Left ventricle myocardium inferior (tissue), 1 donor: ENCODE measurements around the gene CCL19. TPM values are rescaled to one million over a fixed set of nuclear protein-coding genes. Genes with fewer than 3 reads are reported as not detected.

Experiments
- DNase-seq: peaks from one replicate; pipeline ENCODE4 v3.0.0-alpha.2; 2020
- H3K27ac ChIP-seq: fragments of 200-600 bp; replicated peaks from 2 replicates; pipeline ENCODE4 v1.8.0; 2021
- H3K27me3 ChIP-seq: fragments of 200-600 bp; 2 replicates; pipeline ENCODE4 v1.8.0; 2021; ENCODE audit warnings: low read depth
- H3K36me3 ChIP-seq: fragments of 200-600 bp; 2 replicates; pipeline ENCODE4 v1.8.0; 2021
- H3K4me1 ChIP-seq: fragments of 200-600 bp; 2 replicates; pipeline ENCODE4 v1.8.0; 2021
- H3K4me3 ChIP-seq: fragments of 200-600 bp; 2 replicates; pipeline ENCODE4 v1.8.0; 2021; ENCODE audit warnings: mild to moderate bottlenecking, moderate library complexity
- H3K9me3 ChIP-seq: fragments of 200-600 bp; replicated peaks from 2 replicates; pipeline ENCODE4 v1.8.0; 2021
- CTCF ChIP-seq: fragments of 200-600 bp; IDR thresholded peaks from 2 replicates; pipeline ENCODE4 v1.8.0; 2021; ENCODE audit warnings: antibody characterized with exemption, mild to moderate bottlenecking, borderline replicate concordance
- intact Hi-C: fragments of 100-400 bp; cut with micrococcal nuclease; formaldehyde crosslinking; loops from one replicate; pipeline ENCODE4 v1.11.0; 2022
- total RNA-seq: library from RNA; stranded (reverse); fragmentation: NEBNext Ultra II Directional; extraction: Animal tissue kit (Norgen Biotek cat#: 25700); gene quantifications from one replicate; pipeline ENCODE4 v1.2.1, GENCODE V29; 2021
- donor health status: DM: no; HTN: yes; CAD: no; lungs with severe emphysema.

The CCL19 gene
- total RNA-seq, 1 donor from 2014 or later, result 0.69 TPM

DNA sequence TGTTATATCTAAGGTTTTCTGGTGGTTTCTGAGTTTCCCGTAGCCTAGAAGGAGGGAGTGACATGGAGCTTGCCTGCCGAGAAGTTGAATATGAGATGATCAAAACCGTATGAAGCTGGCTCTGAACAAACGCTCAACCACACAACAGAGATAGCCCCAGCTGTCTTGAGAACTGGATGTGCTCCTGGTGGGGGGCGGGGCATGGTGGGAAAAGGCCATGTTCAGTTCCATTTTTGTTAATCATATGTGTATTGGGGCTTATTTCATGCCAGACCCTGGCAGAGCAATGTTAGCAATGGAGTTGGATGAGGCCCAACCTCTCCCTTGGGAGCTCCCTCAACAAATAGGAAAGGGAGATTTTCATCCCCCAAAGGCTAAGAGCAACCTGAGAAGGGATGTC is 4.8 kb downstream of the CCL19 start:
- no peak overlapping the region for H3K4me3 ChIP-seq
- H3K27ac ChIP-seq, result no peak overlapping the region
- peak; percentile 42 for DNase-seq
- no peaks in the 10 kb centered on the region for H3K27me3 ChIP-seq
- intact Hi-C loops, result no loop called here
- H3K9me3 ChIP-seq, result no peaks in the 10 kb centered on the region
- TF ChIP-seq CTCF, result no peak
- H3K4me1 ChIP-seq, result no peaks in the 10 kb centered on the region
- peaks cover 4% of the 10 kb centered on the region for H3K36me3 ChIP-seq

GRCh38 chr9:34685591-34685990 is 5.5 kb downstream of the CCL19 start:
- TF ChIP-seq CTCF, result no peak
- no peaks in the 10 kb centered on the region for H3K9me3 ChIP-seq
- peaks cover 9% of the 10 kb centered on the region for H3K36me3 ChIP-seq
- intact Hi-C loops, result no loop called here
- no peak overlapping the region for H3K27ac ChIP-seq
- H3K4me3 ChIP-seq, result no peak overlapping the region
- H3K27me3 ChIP-seq, result no peaks in the 10 kb centered on the region
- no peaks in the 10 kb centered on the region for H3K4me1 ChIP-seq
- DNase-seq, result no peak

DNA sequence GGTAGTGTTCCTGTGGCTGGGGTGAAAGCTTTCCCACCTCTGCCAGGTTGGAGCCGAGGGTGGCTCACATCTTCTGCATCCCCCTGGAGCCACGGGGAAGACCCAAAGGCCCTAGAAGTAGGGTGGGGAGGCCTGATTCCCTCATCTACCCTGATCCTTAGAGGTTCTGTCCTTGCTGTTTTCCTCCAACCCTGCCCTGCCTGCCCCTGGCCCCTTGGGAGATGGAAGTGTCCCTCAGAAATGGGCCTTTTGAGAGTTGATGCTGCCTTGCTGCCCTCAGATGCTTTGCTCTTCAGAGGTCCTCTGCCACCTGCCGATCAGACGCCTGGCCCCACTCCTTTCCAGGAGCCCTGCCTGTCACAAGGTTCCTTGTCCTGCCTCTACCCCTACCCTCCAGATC is 6.3 kb downstream of the CCL19 start:
- no peak overlapping the region for H3K4me3 ChIP-seq
- H3K36me3 ChIP-seq, result peaks cover 9% of the 10 kb centered on the region
- no peak for TF ChIP-seq CTCF
- no peak for DNase-seq
- no peaks in the 10 kb centered on the region for H3K9me3 ChIP-seq
- H3K27me3 ChIP-seq, result no peaks in the 10 kb centered on the region
- intact Hi-C loops, result no loop called here
- H3K4me1 ChIP-seq, result no peaks in the 10 kb centered on the region
- H3K27ac ChIP-seq, result no peak overlapping the region

- intact Hi-C loops, result no loop called here
- H3K27ac ChIP-seq, result no peak overlapping the region
- H3K36me3 ChIP-seq, result peaks cover 9% of the 10 kb centered on the region
- H3K4me1 ChIP-seq, result no peaks in the 10 kb centered on the region
- H3K4me3 ChIP-seq, result no peak overlapping the region
- H3K9me3 ChIP-seq, result no peaks in the 10 kb centered on the region
- no peak for DNase-seq
- TF ChIP-seq CTCF, result no peak
- no peaks in the 10 kb centered on the region for H3K27me3 ChIP-seq
These were observed 6.9 kb downstream of the CCL19 start for GRCh38 chr9:34684145-34684544.

DNA sequence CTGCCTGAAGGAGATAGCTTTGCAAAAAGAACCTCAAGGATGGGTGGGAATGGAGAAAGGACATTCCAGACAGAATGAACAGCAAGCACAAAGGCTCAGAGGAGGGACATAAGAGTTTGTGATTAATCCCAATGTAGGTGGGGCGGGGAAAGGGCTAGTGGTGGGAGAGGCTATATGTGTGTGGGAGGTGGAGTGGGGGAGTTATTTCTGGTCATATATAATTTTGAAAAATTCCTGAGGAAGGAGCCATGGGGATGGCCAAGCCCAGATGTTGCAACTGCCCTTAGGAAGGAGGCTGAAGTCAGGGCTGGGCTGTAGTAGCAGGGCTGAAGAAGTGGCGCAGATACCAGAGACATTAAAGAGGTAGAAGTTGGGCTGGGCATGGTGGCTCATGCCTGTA is 15.2 kb downstream of the CCL19 start:
- DNase-seq, result no peak
- Histone ChIP-seq H3K27me3 (no peaks in the 10 kb centered on the region), H3K4me3 (no peak overlapping the region), H3K27ac (no peak overlapping the region), H3K9me3 (no peaks in the 10 kb centered on the region), H3K36me3 (peaks cover 2% of the 10 kb centered on the region), H3K4me1 (no peaks in the 10 kb centered on the region)
- intact Hi-C loops, result no loop called here
- TF ChIP-seq CTCF, result no peak

DNA sequence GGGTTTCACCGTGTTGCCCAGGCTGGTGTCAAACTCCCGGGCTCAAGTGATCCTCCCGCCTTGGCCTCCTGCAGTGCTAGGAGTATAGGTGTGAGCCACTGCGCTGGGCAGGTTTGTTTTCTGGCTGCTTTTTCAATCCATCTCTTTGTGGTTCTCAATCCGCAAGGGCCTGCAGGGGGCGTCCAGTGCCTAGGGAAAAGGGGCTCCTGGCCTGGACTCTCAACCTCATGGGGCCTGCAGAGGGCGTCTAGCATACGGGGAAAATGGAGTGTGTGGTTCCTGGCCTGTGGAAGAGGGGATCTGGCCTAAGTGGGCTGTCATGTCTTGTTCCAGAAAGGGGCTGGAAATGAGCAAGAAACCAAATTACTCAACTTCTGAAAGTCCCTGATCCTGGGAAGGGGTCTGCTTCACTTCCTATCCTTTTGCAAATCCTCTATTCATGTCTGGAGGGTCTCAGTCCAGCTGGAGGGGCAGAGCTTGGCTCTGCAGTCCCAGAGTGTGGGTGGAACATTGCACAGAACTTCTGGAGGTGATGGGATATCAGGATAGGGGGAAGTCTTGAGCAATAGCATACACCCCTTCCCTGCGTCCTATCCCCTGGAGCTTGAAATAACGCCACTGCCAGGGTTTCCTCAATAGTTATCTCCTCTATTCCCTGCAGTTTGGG is 15.9 kb downstream of the CCL19 start:
- peak; percentile 41 for DNase-seq
- Histone ChIP-seq H3K27me3 (no peaks in the 10 kb centered on the region), H3K4me3 (no peak overlapping the region), H3K9me3 (peaks cover 3% of the 10 kb centered on the region), H3K36me3 (no peaks in the 10 kb centered on the region), H3K4me1 (no peaks in the 10 kb centered on the region), H3K27ac (no peak overlapping the region)
- TF ChIP-seq CTCF, result peak; percentile 48
- intact Hi-C loops, result no loop called here
